GM21723 (cell line): ENCODE data around the gene MAT2A.
"Not testable (repeated sequence)": the region's sequence is repeated elsewhere in the genome, so short reads cannot be mapped to it uniquely, and the experiment has no call there.

Source experiments
- ATAC-seq: cut with Tn5 transposase; IDR thresholded peaks from one replicate; pipeline ENCODE4 v1.9.1; 2021; ENCODE audit warnings: mild to moderate bottlenecking, moderate library complexity; ENCODE audit not compliant: unreplicated experiment

MAT2A gene

GRCh38 chr2:85523903-85524335, 15.0 kb upstream of the MAT2A start:
- no peak for ATAC-seq

GRCh38 chr2:85524336-85524908, 14.5 kb upstream of the MAT2A start:
- no peak for ATAC-seq

- no peak for ATAC-seq
Observed at GRCh38 chr2:85525029-85525428, 13.9 kb upstream of the MAT2A start.

GRCh38 chr2:85525567-85525966, 13.4 kb upstream of the MAT2A start:
- no peak for ATAC-seq

- ATAC-seq: no peak
Observed at GRCh38 chr2:85527787-85528186, 11.2 kb upstream of the MAT2A start.

GRCh38 chr2:85528355-85528754, 10.6 kb upstream of the MAT2A start:
- ATAC-seq: no peak

- no peak for ATAC-seq
Observed at GRCh38 chr2:85529809-85530208, 9.2 kb upstream of the MAT2A start.

GRCh38 chr2:85531589-85531988, 7.4 kb upstream of the MAT2A start:
- ATAC-seq: no peak

GRCh38 chr2:85534099-85534498, 4.9 kb upstream of the MAT2A start:
- no peak for ATAC-seq

GRCh38 chr2:85534881-85535280, 4.1 kb upstream of the MAT2A start:
- ATAC-seq: no peak

- ATAC-seq: no peak
Observed at GRCh38 chr2:85536479-85536878, 2.5 kb upstream of the MAT2A start.

GRCh38 chr2:85537600-85538506, 1.1 kb upstream of the MAT2A start:
- ATAC-seq: no peak

GRCh38 chr2:85539361-85540132, 579 bp downstream of the MAT2A start:
- ATAC-seq: peak; percentile 32

GRCh38 chr2:85540133-85540648, 1.2 kb downstream of the MAT2A start:
- no peak for ATAC-seq

GRCh38 chr2:85541262-85541661, 2.3 kb downstream of the MAT2A start:
- no peak for ATAC-seq

- no peak for ATAC-seq
Observed at GRCh38 chr2:85541753-85542457, 2.9 kb downstream of the MAT2A start.

- no peak for ATAC-seq
Observed at GRCh38 chr2:85542777-85543176, 3.8 kb downstream of the MAT2A start.

- ATAC-seq: not testable (repeated sequence)
Observed at GRCh38 chr2:85544254-85544691, 5.3 kb downstream of the MAT2A start.

GRCh38 chr2:85544915-85545779, 6.2 kb downstream of the MAT2A start:
- ATAC-seq: not testable (repeated sequence)

GRCh38 chr2:85545780-85546240, 6.8 kb downstream of the MAT2A start:
- no peak for ATAC-seq
